Cardiac muscle cell (in vitro differentiated cells and primary cell): Measurements from ENCODE around the gene RPL18. TPM values are rescaled to one million over a fixed set of nuclear protein-coding genes. Genes with fewer than 3 reads are reported as not detected.

Source experiments
- DNase-seq, 2 donors: peaks; one replicate each; pipeline versions ENCODE4 v3.0.0 to v3.0.0-alpha.2; 2010 to 2017; ENCODE audit warnings: low read depth in 1 of 2, low spot score in 1 of 2
- H3K27ac ChIP-seq: fragments of 200-600 bp; sonication (generic); 2 replicates; pipeline ENCODE4 v1.5.1; 2016
- H3K27me3 ChIP-seq: fragments of 200-600 bp; sonication (generic); 2 replicates; pipeline ENCODE4 v1.6.0; 2016; ENCODE audit warnings: control low read depth
- H3K36me3 ChIP-seq: fragments of 200-600 bp; sonication (generic); 2 replicates; pipeline ENCODE4 v1.5.1; 2016; ENCODE audit warnings: control low read depth
- H3K4me1 ChIP-seq: fragments of 200-600 bp; sonication (generic); 2 replicates; pipeline ENCODE4 v1.8.1; 2017; ENCODE audit warnings: low read depth, mild to moderate bottlenecking, mixed run types
- H3K4me3 ChIP-seq: fragments of 200-600 bp; sonication (generic); 2 replicates; pipeline ENCODE4 v1.5.1; 2016; ENCODE audit warnings: mild to moderate bottlenecking
- H3K9me3 ChIP-seq: fragments of 200-600 bp; sonication (generic); 2 replicates; pipeline ENCODE4 v1.5.1; 2017; ENCODE audit warnings: low read depth, mild to moderate bottlenecking, control low read depth
- CTCF ChIP-seq: IDR thresholded peaks from 2 replicates; pipeline ENCODE4 v1.5.1; 2012; ENCODE audit warnings: low read depth, mild to moderate bottlenecking, low read length
- polyA plus RNA-seq: library from polyadenylated mRNA; unstranded; fragments of >200 nt; fragmentation: Nextera tagmentation; extraction: Ambion mirVana; gene quantifications from 2 replicates; pipeline ENCODE4 v1.2.1, GENCODE V29; 2016
- total RNA-seq: library from RNA; depleted of rRNA; stranded (reverse); fragments of >200 nt; gene quantifications from 2 replicates; pipeline ENCODE4 v1.2.3, GENCODE V29; 2016

Gene RPL18
- total and polyA plus RNA-seq, 2 experiments from 2014 or later, result 692 to 3,429 TPM

GRCh38 chr19:48596237-48596636, 22.7 kb downstream of the RPL18 start:
- Histone ChIP-seq H3K4me3 (no peak overlapping the region), H3K27ac (no peak overlapping the region), H3K9me3 (no peaks in the 10 kb centered on the region), H3K36me3 (no peaks in the 10 kb centered on the region), H3K4me1 (no peaks in the 10 kb centered on the region), H3K27me3 (no peaks in the 10 kb centered on the region)
- DNase-seq, result no peak
- TF ChIP-seq CTCF, result no peak

GRCh38 chr19:48595833-48596232, 23.1 kb downstream of the RPL18 start:
- DNase-seq, result no peak
- Histone ChIP-seq H3K27ac (no peak overlapping the region), H3K4me3 (no peak overlapping the region), H3K4me1 (no peaks in the 10 kb centered on the region), H3K36me3 (no peaks in the 10 kb centered on the region), H3K27me3 (no peaks in the 10 kb centered on the region), H3K9me3 (no peaks in the 10 kb centered on the region)
- no peak for TF ChIP-seq CTCF

GRCh38 chr19:48595171-48595570, 23.8 kb downstream of the RPL18 start:
- no peak for DNase-seq
- TF ChIP-seq CTCF, result no peak
- no peaks in the 10 kb centered on the region for H3K36me3 ChIP-seq
- H3K27ac ChIP-seq, result no peak overlapping the region
- H3K27me3 ChIP-seq, result no peaks in the 10 kb centered on the region
- H3K9me3 ChIP-seq, result no peaks in the 10 kb centered on the region
- no peak overlapping the region for H3K4me3 ChIP-seq
- H3K4me1 ChIP-seq, result no peaks in the 10 kb centered on the region

- no peaks in the 10 kb centered on the region for H3K27me3 ChIP-seq
- no peak overlapping the region for H3K4me3 ChIP-seq
- H3K27ac ChIP-seq, result no peak overlapping the region
- no peaks in the 10 kb centered on the region for H3K4me1 ChIP-seq
- no peaks in the 10 kb centered on the region for H3K36me3 ChIP-seq
- no peaks in the 10 kb centered on the region for H3K9me3 ChIP-seq
- peak in 1 of 2 donors; percentile 30 for DNase-seq
- TF ChIP-seq CTCF, result peak; percentile 16
These were observed 28.0 kb downstream of the RPL18 start for GRCh38 chr19:48591021-48591420.

- peak; percentile 95 for TF ChIP-seq CTCF
- peak overlapping the region; percentile 19 for H3K4me3 ChIP-seq
- DNase-seq, result peak; percentile 88 to 93
- no peaks in the 10 kb centered on the region for H3K27me3 ChIP-seq
- no peaks in the 10 kb centered on the region for H3K36me3 ChIP-seq
- no peaks in the 10 kb centered on the region for H3K9me3 ChIP-seq
- no peak overlapping the region for H3K27ac ChIP-seq
- no peaks in the 10 kb centered on the region for H3K4me1 ChIP-seq
These were observed 30.1 kb downstream of the RPL18 start for GRCh38 chr19:48588670-48589401.
